HepG2 (cell line): ENCODE measurements around the gene SDK1.

Experiments
- ELK4 ChIP-seq: sonication (generic); formaldehyde crosslinking; IDR thresholded peaks from 2 replicates; pipeline ENCODE4 v1.9.0; 2021; ENCODE audit warnings: missing genetic modification reagents, borderline replicate concordance
- FOXO4 ChIP-seq: sonication (generic); formaldehyde crosslinking; conservative IDR thresholded peaks from 2 replicates; pipeline ENCODE4 v1.8.1; 2023; ENCODE audit warnings: missing genetic modification reagents
- NR0B2 ChIP-seq: sonication (generic); formaldehyde crosslinking; IDR thresholded peaks from 2 replicates; pipeline ENCODE4 v1.4.0; 2020; ENCODE audit warnings: mild to moderate bottlenecking, missing genetic modification reagents
- NR2C2 ChIP-seq: sonication (generic); formaldehyde crosslinking; IDR thresholded peaks from 2 replicates; pipeline ENCODE4 v1.4.0; 2020; ENCODE audit warnings: missing genetic modification reagents, mild to moderate bottlenecking, moderate library complexity, borderline replicate concordance
- POLR2AphosphoS5 ChIP-seq: IDR thresholded peaks from 2 replicates; pipeline ENCODE4 v1.6.1; 2012; ENCODE audit warnings: low read depth, low read length
- SMC3 ChIP-seq: IDR thresholded peaks from 2 replicates; pipeline ENCODE4 v1.6.1; 2011; ENCODE audit warnings: low read length, improper control_type of control experiment
- ZSCAN30 ChIP-seq: sonication (generic); formaldehyde crosslinking; IDR thresholded peaks from 2 replicates; pipeline ENCODE4 v1.5.0; 2020; ENCODE audit warnings: mild to moderate bottlenecking, missing genetic modification reagents

GRCh38 chr7:4266270-4267040 lies 965.4 kb downstream of the SDK1 start:
- TF ChIP-seq FOXO4 (CRISPR knock-in tag) (no peak), ZSCAN30 (CRISPR knock-in tag) (no peak), NR0B2 (CRISPR knock-in tag) (no peak), ELK4 (CRISPR knock-in tag) (no peak), NR2C2 (no peak), SMC3 (no peak), POLR2AphosphoS5 (no peak)
